H9 (cell line): Measurements from ENCODE around the gene TBC1D13. TPM values are rescaled to one million over a fixed set of nuclear protein-coding genes. Genes with fewer than 3 reads are reported as not detected.

ENCODE experiments used
- DNase-seq: peaks from one replicate; pipeline ENCODE4 v3.0.0-alpha.2; 2017
- H2AFZ ChIP-seq: one replicate; pipeline ENCODE4 v1.6.1; 2013; ENCODE audit warnings: mild to moderate bottlenecking, low read length, control low read depth, moderate library complexity
- H2AK5ac ChIP-seq: 2 replicates; pipeline ENCODE4 v1.6.1; 2013; ENCODE audit warnings: low read length, control low read depth, mixed read lengths; ENCODE audit not compliant: insufficient read length
- H2BK120ac ChIP-seq: one replicate; pipeline ENCODE4 v1.6.1; 2013; ENCODE audit warnings: low read depth, mild to moderate bottlenecking, low read length, control low read depth, inconsistent platforms; ENCODE audit not compliant: poor library complexity, severe bottlenecking
- H2BK12ac ChIP-seq: 2 replicates; pipeline ENCODE4 v1.6.1; 2013; ENCODE audit warnings: low read length, control low read depth, mixed read lengths, low read depth; ENCODE audit not compliant: insufficient read length
- H2BK15ac ChIP-seq: 2 replicates; pipeline ENCODE4 v1.6.1; 2013; ENCODE audit warnings: low read depth, low read length, control low read depth
- H2BK20ac ChIP-seq: one replicate; pipeline ENCODE4 v1.6.1; 2013; ENCODE audit warnings: low read depth, mild to moderate bottlenecking, low read length, control low read depth, inconsistent platforms; ENCODE audit not compliant: poor library complexity, severe bottlenecking
- H2BK5ac ChIP-seq: 2 replicates; pipeline ENCODE4 v1.6.1; 2013; ENCODE audit warnings: low read length, control low read depth, mixed read lengths; ENCODE audit not compliant: insufficient read length
- H3K14ac ChIP-seq: 2 replicates; pipeline ENCODE4 v1.6.1; 2013; ENCODE audit warnings: low read length, control low read depth; ENCODE audit not compliant: insufficient read depth
- H3K18ac ChIP-seq: 2 replicates; pipeline ENCODE4 v1.6.1; 2013; ENCODE audit warnings: low read depth, mild to moderate bottlenecking, mixed read lengths, low read length, control low read depth; ENCODE audit not compliant: insufficient read length
- H3K23ac ChIP-seq: 2 replicates; pipeline ENCODE4 v1.6.1; 2013; ENCODE audit warnings: low read length, control low read depth, mixed read lengths, low read depth; ENCODE audit not compliant: insufficient read length
- H3K23me2 ChIP-seq: 2 replicates; pipeline ENCODE4 v1.6.1; 2013; ENCODE audit warnings: low read depth, mild to moderate bottlenecking, mixed read lengths, low read length, control low read depth; ENCODE audit not compliant: insufficient read length, poor library complexity, severe bottlenecking
- H3K27ac ChIP-seq: 2 replicates; pipeline ENCODE4 v1.5.1; 2013; ENCODE audit warnings: low read length, control low read depth, mixed read lengths, low read depth; ENCODE audit not compliant: insufficient read length
- H3K27me3 ChIP-seq: 2 replicates; pipeline ENCODE4 v1.6.1; 2013; ENCODE audit warnings: low read length, control low read depth, inconsistent platforms; ENCODE audit not compliant: insufficient read depth
- H3K4ac ChIP-seq: 2 replicates; pipeline ENCODE4 v1.6.1; 2013; ENCODE audit warnings: low read depth, mild to moderate bottlenecking, control low read depth, inconsistent platforms, low read length, moderate library complexity
- H3K4me1 ChIP-seq: 2 replicates; pipeline ENCODE4 v1.6.1; 2013; ENCODE audit warnings: low read length, control low read depth, inconsistent platforms; ENCODE audit not compliant: insufficient read depth
- H3K4me2 ChIP-seq: 2 replicates; pipeline ENCODE4 v1.6.1; 2013; ENCODE audit warnings: low read length, control low read depth, mixed read lengths; ENCODE audit not compliant: insufficient read length, insufficient read depth
- H3K56ac ChIP-seq: 2 replicates; pipeline ENCODE4 v1.6.1; 2013; ENCODE audit warnings: low read depth, mild to moderate bottlenecking, mixed read lengths, low read length, control low read depth; ENCODE audit not compliant: insufficient read length
- H3K79me1 ChIP-seq: 2 replicates; pipeline ENCODE4 v1.6.1; 2013; ENCODE audit warnings: low read depth, mild to moderate bottlenecking, moderate library complexity, low read length, control low read depth, inconsistent platforms; ENCODE audit not compliant: insufficient read depth, poor library complexity, severe bottlenecking
- H3K79me2 ChIP-seq: 2 replicates; pipeline ENCODE4 v1.6.1; 2013; ENCODE audit warnings: low read length, control low read depth, inconsistent platforms; ENCODE audit not compliant: insufficient read depth
- H3K9ac ChIP-seq: 2 replicates; pipeline ENCODE4 v1.6.1; 2013; ENCODE audit warnings: low read length, control low read depth, mixed read lengths; ENCODE audit not compliant: insufficient read length; ENCODE audit errors: extremely low read depth
- H3K9me3 ChIP-seq: one replicate; pipeline ENCODE4 v1.6.1; 2013; ENCODE audit warnings: low read depth, low read length, inconsistent platforms; ENCODE audit not compliant: control insufficient read depth
- H3T11ph ChIP-seq: one replicate; pipeline ENCODE4 v1.6.1; 2013; ENCODE audit warnings: mild to moderate bottlenecking, low read length, control low read depth, inconsistent platforms
- H4K20me1 ChIP-seq: one replicate; pipeline ENCODE4 v1.6.1; 2013; ENCODE audit not compliant: control insufficient read depth, insufficient read length, insufficient read depth
- H4K5ac ChIP-seq: 2 replicates; pipeline ENCODE4 v1.6.1; 2013; ENCODE audit warnings: low read depth, mild to moderate bottlenecking, mixed read lengths, low read length, control low read depth; ENCODE audit not compliant: insufficient read length
- H4K8ac ChIP-seq: replicated peaks from 2 replicates; pipeline ENCODE4 v1.6.1; 2013; ENCODE audit warnings: low read length, control low read depth, mixed read lengths, low read depth; ENCODE audit not compliant: insufficient read length
- H4K91ac ChIP-seq: 2 replicates; pipeline ENCODE4 v1.6.1; 2013; ENCODE audit warnings: low read depth, mild to moderate bottlenecking, moderate library complexity, mixed read lengths, low read length, control low read depth; ENCODE audit not compliant: insufficient read length
- H3K27ac Mint-ChIP-seq, 3 experiments: 2 replicates in 2 of 3; 3 replicates in 1 of 3; pipeline ENCODE4 v1.8.0; 2020 to 2021; ENCODE audit warnings: mixed read lengths in 3 of 3, mild to moderate bottlenecking in 1 of 3, moderate library complexity in 1 of 3
- H3K27me3 Mint-ChIP-seq: 2 replicates; pipeline ENCODE4 v1.8.0; 2021; ENCODE audit warnings: low read depth, mild to moderate bottlenecking, moderate library complexity, mixed read lengths
- H3K36me3 Mint-ChIP-seq, 3 experiments: 2 replicates in 2 of 3; 3 replicates in 1 of 3; pipeline ENCODE4 v1.8.0; 2020 to 2021; ENCODE audit warnings: low read depth in 3 of 3, mixed read lengths in 3 of 3; ENCODE audit not compliant: insufficient read depth in 1 of 3
- H3K4me1 Mint-ChIP-seq, 2 experiments: 2 replicates each; pipeline ENCODE4 v1.8.0; 2020; ENCODE audit warnings: mixed read lengths in 2 of 2
- H3K4me3 Mint-ChIP-seq, 2 experiments: 2 replicates in 1 of 2; 3 replicates in 1 of 2; pipeline ENCODE4 v1.8.0; 2020 to 2021; ENCODE audit warnings: mild to moderate bottlenecking in 2 of 2, mixed read lengths in 2 of 2, moderate library complexity in 1 of 2
- H3K9me3 Mint-ChIP-seq, 2 experiments: 2 replicates in 1 of 2; 3 replicates in 1 of 2; pipeline ENCODE4 v1.8.0; 2020; ENCODE audit warnings: mild to moderate bottlenecking in 2 of 2, mixed read lengths in 2 of 2, moderate library complexity in 1 of 2
- CTCF ChIP-seq: fragments of 200-600 bp; sonication (generic); conservative IDR thresholded peaks from 3 replicates; pipeline ENCODE4 v1.8.0; 2021; ENCODE audit warnings: antibody characterized with exemption, mild to moderate bottlenecking
- WGBS: extraction: QIAGEN DNeasy Blood & Tissue Kit; methylation state at CpG from one replicate; pipeline ENCODE4 v1.1.7; 2013; ENCODE audit warnings: missing lambda C conversion rate, low lambda C conversion rate, mixed read lengths; ENCODE audit not compliant: insufficient read length; ENCODE audit errors: extremely low coverage; 5-methylcytosine and 5-hydroxymethylcytosine counted together
- total RNA-seq: library from RNA; stranded (reverse); gene quantifications from 2 replicates; pipeline ENCODE4 v1.2.1, GENCODE V29; 2021

The TBC1D13 gene
- total RNA-seq, 1 experiment from 2014 or later, result 27.3 TPM

- no peak overlapping the region for H3K23ac ChIP-seq
- H2AFZ ChIP-seq, result no peak overlapping the region
- no peaks in the 10 kb centered on the region for H3K79me2 ChIP-seq
- H4K8ac ChIP-seq, result no peak overlapping the region
- Mint-ChIP-seq H3K36me3 (peaks cover 17 to 32% (median 18%) of the 10 kb centered on the region in 3 experiments; a peak in 6 of 7 replicates), H3K27me3 (no peaks in the 10 kb centered on the region), H3K4me3 (no peak overlapping the region), H3K4me1 (no peaks in the 10 kb centered on the region), H3K9me3 (no peaks in the 10 kb centered on the region; a peak in 1 of 5 replicates), H3K27ac (no peak overlapping the region)
- H3K4me2 ChIP-seq, result no peak overlapping the region
- no peak for DNase-seq
- H3K27ac ChIP-seq, result no peak overlapping the region
- H3K79me1 ChIP-seq, result no peaks in the 10 kb centered on the region
- no peak overlapping the region for H4K5ac ChIP-seq
- no peaks in the 10 kb centered on the region for H3K9me3 ChIP-seq
- no peak overlapping the region for H2AK5ac ChIP-seq
- WGBS, result no CpG with 5 or more reads among the region's 3 CpGs
- H3K27me3 ChIP-seq, result no peaks in the 10 kb centered on the region
- no peak overlapping the region for H3K56ac ChIP-seq
- H3K4ac ChIP-seq, result no peak overlapping the region
- H3K4me1 ChIP-seq, result no peaks in the 10 kb centered on the region
- H2BK12ac ChIP-seq, result no peak overlapping the region
- H3K14ac ChIP-seq, result no peak overlapping the region
- H3K18ac ChIP-seq, result no peak overlapping the region
- H3K23me2 ChIP-seq, result no peaks in the 10 kb centered on the region
- no peak overlapping the region for H2BK20ac ChIP-seq
- H3T11ph ChIP-seq, result no peak overlapping the region
- no peak overlapping the region for H2BK5ac ChIP-seq
- no peak overlapping the region for H2BK120ac ChIP-seq
- H4K20me1 ChIP-seq, result no peaks in the 10 kb centered on the region
- TF ChIP-seq CTCF, result no peak
- no peak overlapping the region for H3K9ac ChIP-seq
- no peak overlapping the region for H2BK15ac ChIP-seq
- no peak overlapping the region for H4K91ac ChIP-seq
Observed at GRCh38 chr9:128838338-128838737, 51.3 kb downstream of the TBC1D13 start.
